Right lobe of liver (tissue), 4 donors: ENCODE results near the gene OPN1SW.

Experiments used
- CTCF ChIP-seq, 4 donors: fragments of 200-600 bp in 3 of 4; fragments of 450-650 bp in 1 of 4; IDR thresholded peaks; one replicate each; pipeline versions ENCODE4 v1.5.1 to v1.8.0; 2016 to 2022; ENCODE audit warnings: antibody characterized with exemption in 4 of 4, mild to moderate bottlenecking in 2 of 4
- POLR2A ChIP-seq: fragments of 450-650 bp; IDR thresholded peaks from one replicate; pipeline ENCODE4 v1.6.1; 2017; ENCODE audit warnings: antibody characterized with exemption, mild to moderate bottlenecking
- donor health status: DM: no; HTN: no; CAD: no.
- donor health status: DM: no; HTN: no; CAD: no.
- donor health status: DM: no; HTN: yes; CAD: no.

- TF ChIP-seq POLR2A (no peak), CTCF (IDR thresholded peaks at IDR 0.05) (no peak)
Measured at GRCh38 chr7:128793181-128793547, 17.6 kb upstream of the OPN1SW start.
